Measurements from ENCODE around the gene RNASEH2C.
"Not testable (repeated sequence)": the region's sequence is repeated elsewhere in the genome, so short reads cannot be mapped to it uniquely, and the experiment has no call there.

RNASEH2C gene

GRCh38 chr11:65716774-65717405, 3.7 kb downstream of the RNASEH2C start:
- no peak for DNase-seq (ENCODE audit: low spot score)

GRCh38 chr11:65716302-65716701, 4.3 kb downstream of the RNASEH2C start:
- DNase-seq (ENCODE audit: low spot score) = no peak

GRCh38 chr11:65714433-65714832, 6.2 kb downstream of the RNASEH2C start:
- no peak for DNase-seq (ENCODE audit: low spot score)

GRCh38 chr11:65713212-65713969, 7.2 kb downstream of the RNASEH2C start:
- DNase-seq (ENCODE audit: low spot score) = no peak

GRCh38 chr11:65712633-65713076, 7.9 kb downstream of the RNASEH2C start:
- DNase-seq (ENCODE audit: low spot score) = no peak

- DNase-seq (ENCODE audit: low spot score) = peak; percentile 94
These were observed 8.6 kb downstream of the RNASEH2C start, which contains the start of gene KAT5 for GRCh38 chr11:65711785-65712632. Gene KAT5 (plus strand): TSS chr11:65712252. CDS start chr11:65712268, 16 bp downstream.

DNA sequence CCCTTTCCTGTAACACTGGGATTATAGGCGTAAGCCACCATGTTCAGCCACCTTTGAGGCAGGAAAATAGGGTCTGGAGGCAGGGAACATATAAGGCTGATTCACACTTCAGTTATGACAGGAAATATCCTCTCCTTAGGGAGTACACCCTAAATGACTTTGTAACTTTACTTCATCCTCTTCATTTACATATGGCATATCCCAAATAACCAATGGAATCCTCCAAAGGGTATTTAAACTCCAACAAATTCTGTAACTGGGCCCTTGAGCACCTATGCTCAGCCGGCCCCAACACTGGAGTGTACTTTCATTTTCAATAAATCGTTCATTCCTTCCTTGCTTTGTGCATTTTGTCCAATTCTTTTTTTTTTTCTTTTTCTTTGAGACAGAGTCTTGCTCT, 10.2 kb downstream of the RNASEH2C start:
- no peak for DNase-seq (ENCODE audit: low spot score)

DNA sequence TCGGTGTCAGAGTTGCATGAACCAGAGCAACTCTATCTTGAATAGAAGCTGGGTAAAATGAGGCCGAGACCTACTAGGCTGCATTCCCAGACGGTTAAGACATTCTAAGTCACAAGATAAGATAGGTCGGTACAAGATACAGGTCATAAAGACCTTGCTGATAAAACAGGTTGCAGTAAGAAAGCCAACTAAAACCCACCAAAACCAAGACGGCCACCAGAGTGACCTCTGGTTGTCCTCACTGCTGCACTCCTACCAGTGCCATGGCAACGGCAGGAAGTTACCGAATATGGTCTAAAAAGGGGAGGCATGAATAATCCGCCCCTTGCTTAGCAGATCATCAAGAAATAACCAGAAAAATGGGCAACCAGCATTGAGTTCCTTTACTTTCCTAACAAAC, 10.9 kb downstream of the RNASEH2C start:
- DNase-seq (ENCODE audit: low spot score) = no peak

GRCh38 chr11:65708451-65708850, 12.1 kb downstream of the RNASEH2C start:
- DNase-seq (ENCODE audit: low spot score) = no peak

DNA sequence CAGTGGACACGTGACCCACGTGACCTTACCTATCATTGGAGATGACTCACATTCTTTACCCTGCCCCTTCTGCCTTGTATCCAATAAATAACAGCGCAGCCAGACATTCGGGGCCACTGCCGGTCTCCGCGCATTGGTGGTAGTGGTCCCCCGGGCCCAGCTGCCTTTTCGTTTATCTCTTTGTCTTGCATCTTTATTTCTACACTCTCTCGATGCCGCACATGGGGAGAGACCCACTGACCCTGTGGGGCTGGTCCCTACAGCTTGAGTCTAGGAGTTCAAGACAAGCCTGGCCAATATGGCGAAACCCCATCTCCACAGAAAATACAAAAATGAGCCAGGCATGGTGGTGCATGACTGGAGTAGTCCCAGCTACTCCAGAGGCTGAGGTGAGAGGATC, 13.6 kb downstream of the RNASEH2C start:
- not testable (repeated sequence) for DNase-seq (ENCODE audit: low spot score)

GRCh38 chr11:65706303-65706763, 14.3 kb downstream of the RNASEH2C start:
- not testable (repeated sequence) for DNase-seq (ENCODE audit: low spot score)

DNA sequence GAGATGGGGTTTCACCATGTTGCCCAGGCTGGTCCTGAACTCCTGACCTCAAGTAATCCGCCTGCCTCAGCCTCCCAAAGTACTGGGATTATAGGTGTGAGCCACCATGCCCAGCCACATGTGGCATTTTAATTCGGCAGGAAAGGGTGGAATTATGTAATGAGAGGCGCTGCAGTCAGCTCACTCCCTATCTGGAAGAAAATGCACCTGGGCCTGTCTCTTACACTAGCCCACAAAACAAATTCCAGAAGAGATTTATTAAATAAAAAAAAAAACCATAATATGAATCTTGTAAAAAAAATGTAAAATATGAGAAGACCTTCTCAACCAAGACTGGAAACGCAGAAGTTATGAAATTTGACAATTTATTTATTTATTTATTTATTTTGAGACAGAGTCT, 16.8 kb downstream of the RNASEH2C start:
- no peak for DNase-seq (ENCODE audit: low spot score)

DNA sequence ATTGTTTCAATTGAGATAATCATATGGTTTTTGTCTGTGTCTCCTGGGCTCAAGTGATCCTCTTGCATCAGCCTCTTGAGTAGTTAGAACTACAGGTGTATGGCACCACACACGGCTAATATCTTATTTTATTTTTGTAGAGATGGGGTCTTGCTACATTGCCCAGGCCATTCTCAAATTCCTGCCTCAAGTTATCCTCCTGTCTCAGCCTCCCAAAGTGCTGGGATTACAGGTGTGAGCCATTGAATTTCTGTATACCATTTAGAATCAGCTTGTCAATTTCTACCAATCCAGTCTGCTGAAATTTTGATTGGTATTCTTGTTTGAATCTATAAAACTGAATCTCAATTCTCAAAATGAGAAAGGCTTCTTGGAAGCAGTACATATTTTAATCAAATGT, 18.9 kb downstream of the RNASEH2C start:
- DNase-seq (ENCODE audit: low spot score) = no peak

DNA sequence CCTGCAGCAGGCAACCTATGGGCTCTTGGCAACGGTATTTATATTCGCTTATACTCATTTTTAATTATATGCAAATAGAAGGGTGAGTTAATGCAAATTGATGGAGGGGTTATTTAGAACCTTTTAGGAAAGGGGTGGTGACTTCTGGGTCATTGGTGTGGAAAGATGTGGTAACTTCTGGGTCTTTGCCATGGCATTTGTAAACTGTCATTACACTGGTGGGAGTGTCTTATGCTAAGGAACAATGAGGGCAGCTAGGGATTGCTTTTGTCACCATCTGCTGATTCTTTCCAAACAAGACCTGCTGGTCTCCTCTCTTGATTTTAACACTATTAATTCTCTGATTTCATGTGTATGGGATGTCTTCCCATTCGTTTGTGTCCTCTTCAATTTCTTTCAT, 20.2 kb downstream of the RNASEH2C start:
- DNase-seq (ENCODE audit: low spot score) = no peak

- DNase-seq (ENCODE audit: low spot score) = no peak
These were observed 21.3 kb downstream of the RNASEH2C start for GRCh38 chr11:65699306-65699705.

- DNase-seq (ENCODE audit: low spot score) = no peak
These were observed 22.4 kb downstream of the RNASEH2C start for GRCh38 chr11:65698205-65698604.

- DNase-seq (ENCODE audit: low spot score) = no peak
These were observed 23.6 kb downstream of the RNASEH2C start for GRCh38 chr11:65696802-65697552.

DNA sequence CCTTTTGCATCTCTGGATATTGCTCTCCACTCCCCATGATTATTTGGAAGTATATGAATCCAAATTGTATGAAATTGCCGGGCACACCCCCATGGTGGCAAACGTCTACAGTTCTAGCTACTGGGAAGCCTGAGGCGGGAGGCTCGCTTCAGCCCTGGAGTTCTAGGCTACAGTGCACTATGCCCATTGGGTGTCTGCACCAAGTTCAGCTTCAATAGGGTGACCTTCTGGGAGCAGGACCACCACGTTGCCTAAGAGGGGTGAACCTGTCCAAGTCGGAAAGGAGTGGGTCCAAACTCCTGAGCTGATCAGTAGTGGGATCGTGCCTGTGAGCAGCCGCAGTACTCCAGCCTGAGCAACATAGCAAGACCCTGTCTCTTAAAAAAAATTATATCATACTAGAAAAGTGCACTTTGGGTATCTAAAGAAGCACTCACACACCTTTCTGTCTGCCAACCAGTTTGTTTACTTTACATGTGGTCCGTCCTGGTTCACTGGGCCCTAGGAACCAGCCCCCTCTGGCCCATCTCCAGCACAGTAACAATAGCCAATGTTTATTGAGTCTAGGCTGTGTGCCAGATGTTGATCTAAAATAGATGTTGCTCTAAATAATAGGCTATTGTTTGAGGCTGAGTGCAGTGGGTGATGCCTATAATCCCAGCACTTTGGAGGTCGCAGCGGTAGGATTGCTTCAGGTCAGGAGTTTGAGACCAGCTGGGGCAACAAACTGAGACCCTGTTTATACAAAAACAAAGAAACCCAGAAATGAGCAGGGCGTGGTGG, 24.9 kb downstream of the RNASEH2C start:
- peak; percentile 19 for DNase-seq (ENCODE audit: low spot score)

GRCh38 chr11:65692367-65692766, 28.2 kb downstream of the RNASEH2C start:
- no peak for DNase-seq (ENCODE audit: low spot score)

DNA sequence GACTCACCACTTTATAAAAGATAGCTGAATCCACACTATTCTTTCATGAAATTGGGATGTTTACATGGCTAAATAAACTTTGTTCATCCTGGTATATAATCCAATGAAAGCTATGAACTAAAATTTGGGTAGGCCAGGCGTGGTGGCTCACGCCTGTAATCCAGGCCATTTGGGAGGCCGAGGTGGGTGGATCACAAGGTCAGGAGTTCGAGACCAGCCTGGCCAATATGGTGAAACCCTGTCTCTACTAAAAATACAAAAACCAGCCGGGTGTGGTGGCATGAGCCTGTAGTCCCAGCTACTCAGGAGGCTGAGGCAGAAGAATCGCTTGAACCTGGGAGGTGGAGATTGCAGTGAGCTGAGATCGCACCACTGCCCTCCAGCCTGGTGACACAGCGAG, 28.8 kb downstream of the RNASEH2C start:
- not testable (repeated sequence) for DNase-seq (ENCODE audit: low spot score)

DNA sequence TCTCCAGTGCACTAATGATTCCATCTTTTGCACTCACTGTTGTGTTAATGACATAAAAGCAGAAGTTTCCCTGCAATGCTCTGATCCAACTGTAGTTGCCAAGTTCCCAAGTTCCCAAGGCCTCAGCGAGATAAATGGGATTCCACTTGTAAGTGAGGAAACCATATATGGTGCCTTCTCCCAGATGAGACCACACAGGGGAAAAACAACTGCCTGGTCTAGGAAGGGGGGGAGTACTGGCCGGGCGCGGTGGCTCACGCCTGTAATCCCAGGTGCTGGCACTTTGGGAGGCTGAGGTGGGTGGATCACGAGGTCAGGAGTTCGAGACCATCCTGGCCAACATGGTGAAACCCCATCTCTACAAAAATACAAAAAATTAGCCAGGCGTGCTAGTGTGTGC, 34.6 kb downstream of the RNASEH2C start:
- DNase-seq (ENCODE audit: low spot score) = no peak

Measured in COLO829 (cell line).